WTC11 (cell line): ENCODE results near the gene TEX52. TPM values are rescaled to one million over a fixed set of nuclear protein-coding genes. Genes with fewer than 3 reads are reported as not detected.
A peak's percentile ranks its signal among the peaks of the same experiment; 100 is the strongest.

ENCODE experiments used
- CREM ChIP-seq: sonication (generic); formaldehyde crosslinking; IDR thresholded peaks from 2 replicates; pipeline ENCODE4 v1.8.1; 2022; ENCODE audit warnings: mild to moderate bottlenecking, missing genetic modification reagents, moderate library complexity
- HMGA2 ChIP-seq: fragments of 250-450 bp; sonication (Bioruptor Pico); IDR thresholded peaks from 2 replicates; pipeline ENCODE4 v1.4.0; 2021; ENCODE audit warnings: mild to moderate bottlenecking, moderate library complexity
- IRF2 ChIP-seq: sonication (generic); formaldehyde crosslinking; IDR thresholded peaks from 2 replicates; pipeline ENCODE4 v1.8.0; 2022; ENCODE audit warnings: low read depth, missing genetic modification reagents, borderline replicate concordance
- JAZF1 ChIP-seq: fragments of 250-450 bp; sonication (Bioruptor Pico); IDR thresholded peaks from 2 replicates; pipeline ENCODE4 v1.9.0; 2021; ENCODE audit warnings: moderate library complexity, mild to moderate bottlenecking, inconsistent platforms
- JUN ChIP-seq: sonication (generic); formaldehyde crosslinking; IDR thresholded peaks from 2 replicates; pipeline ENCODE4 v1.8.0; 2023; ENCODE audit warnings: mild to moderate bottlenecking, missing genetic modification reagents
- KAT7 ChIP-seq: sonication (generic); formaldehyde crosslinking; IDR thresholded peaks from 2 replicates; pipeline ENCODE4 v1.8.1; 2023; ENCODE audit warnings: missing genetic modification reagents, mild to moderate bottlenecking, borderline replicate concordance
- NFYB ChIP-seq: sonication (generic); formaldehyde crosslinking; conservative IDR thresholded peaks from 2 replicates; pipeline ENCODE4 v1.8.0; 2022; ENCODE audit warnings: low read depth, missing genetic modification reagents
- NR2C2 ChIP-seq: sonication (generic); formaldehyde crosslinking; IDR thresholded peaks from 2 replicates; pipeline ENCODE4 v1.8.0; 2022; ENCODE audit warnings: mild to moderate bottlenecking, missing genetic modification reagents
- OVOL2 ChIP-seq: fragments of 250-450 bp; sonication (Bioruptor Pico); IDR thresholded peaks from 2 replicates; pipeline ENCODE4 v1.9.0; 2021; ENCODE audit warnings: mild to moderate bottlenecking, borderline replicate concordance
- RELA ChIP-seq: sonication (generic); formaldehyde crosslinking; IDR thresholded peaks from 2 replicates; pipeline ENCODE4 v1.8.1; 2022; ENCODE audit warnings: missing genetic modification reagents, mild to moderate bottlenecking, borderline replicate concordance
- SOX15 ChIP-seq: fragments of 250-450 bp; sonication (Bioruptor Pico); IDR thresholded peaks from 2 replicates; pipeline ENCODE4 v1.9.0; 2021; ENCODE audit warnings: mild to moderate bottlenecking
- TP53 ChIP-seq: sonication (generic); formaldehyde crosslinking; IDR thresholded peaks from 2 replicates; pipeline ENCODE4 v1.8.1; 2023; ENCODE audit warnings: mild to moderate bottlenecking, missing genetic modification reagents
- ZBTB21 ChIP-seq: sonication (generic); formaldehyde crosslinking; IDR thresholded peaks from 2 replicates; pipeline ENCODE4 v1.8.1; 2023; ENCODE audit warnings: mild to moderate bottlenecking, missing genetic modification reagents, borderline replicate concordance
- ZNF121 ChIP-seq: sonication (generic); formaldehyde crosslinking; IDR thresholded peaks from 2 replicates; pipeline ENCODE4 v1.8.0; 2023; ENCODE audit warnings: missing genetic modification reagents
- ZNF263 ChIP-seq: sonication (generic); formaldehyde crosslinking; IDR thresholded peaks from 2 replicates; pipeline ENCODE4 v1.8.1; 2022; ENCODE audit warnings: low read depth, mild to moderate bottlenecking, moderate library complexity, missing genetic modification reagents
- ZNF416 ChIP-seq: fragments of 250-450 bp; sonication (Bioruptor Pico); IDR thresholded peaks from 2 replicates; pipeline ENCODE4 v1.9.0; 2021; ENCODE audit warnings: mild to moderate bottlenecking, inconsistent platforms
- total RNA-seq: library from RNA; stranded (reverse); gene quantifications from 3 replicates; pipeline ENCODE4 v1.2.3, GENCODE V29; 2021
- TF ChIP-seq, protein P1 (sequence below): fragments of 250-450 bp; sonication (Bioruptor Pico); conservative IDR thresholded peaks from 2 replicates; pipeline ENCODE4 v1.9.0; 2021; ENCODE audit warnings: mild to moderate bottlenecking
- TF ChIP-seq, protein P2 (sequence below): sonication (generic); formaldehyde crosslinking; IDR thresholded peaks from 2 replicates; pipeline ENCODE4 v1.8.1; 2022; ENCODE audit warnings: missing genetic modification reagents, borderline replicate concordance
- TF ChIP-seq, protein P3 (sequence below): fragments of 250-450 bp; sonication (Bioruptor Pico); IDR thresholded peaks from 2 replicates; pipeline ENCODE4 v1.9.0; 2021; ENCODE audit warnings: mild to moderate bottlenecking
- TF ChIP-seq, protein P4 (sequence below): sonication (generic); formaldehyde crosslinking; IDR thresholded peaks from 2 replicates; pipeline ENCODE4 v1.8.0; 2022; ENCODE audit warnings: mild to moderate bottlenecking, missing genetic modification reagents
- TF ChIP-seq, protein P5 (sequence below): sonication (generic); formaldehyde crosslinking; IDR thresholded peaks from 2 replicates; pipeline ENCODE4 v1.8.1; 2023; ENCODE audit warnings: mild to moderate bottlenecking, missing genetic modification reagents
- TF ChIP-seq, protein P6 (sequence below): sonication (generic); formaldehyde crosslinking; IDR thresholded peaks from 2 replicates; pipeline ENCODE4 v1.8.1; 2022; ENCODE audit warnings: low read depth, missing genetic modification reagents, borderline replicate concordance
- TF ChIP-seq, protein P7 (sequence below): sonication (generic); formaldehyde crosslinking; IDR thresholded peaks from 2 replicates; pipeline ENCODE4 v1.8.0; 2022; ENCODE audit warnings: mild to moderate bottlenecking, missing genetic modification reagents
- TF ChIP-seq, protein P8 (sequence below): sonication (generic); formaldehyde crosslinking; IDR thresholded peaks from 2 replicates; pipeline ENCODE4 v1.8.1; 2023; ENCODE audit warnings: mild to moderate bottlenecking, missing genetic modification reagents, borderline replicate concordance
- TF ChIP-seq, protein P9 (sequence below): sonication (generic); formaldehyde crosslinking; conservative IDR thresholded peaks from 2 replicates; pipeline ENCODE4 v1.8.1; 2022; ENCODE audit warnings: mild to moderate bottlenecking, missing genetic modification reagents

TEX52 gene
- total RNA-seq, 1 experiment from 2014 or later: not detected

DNA sequence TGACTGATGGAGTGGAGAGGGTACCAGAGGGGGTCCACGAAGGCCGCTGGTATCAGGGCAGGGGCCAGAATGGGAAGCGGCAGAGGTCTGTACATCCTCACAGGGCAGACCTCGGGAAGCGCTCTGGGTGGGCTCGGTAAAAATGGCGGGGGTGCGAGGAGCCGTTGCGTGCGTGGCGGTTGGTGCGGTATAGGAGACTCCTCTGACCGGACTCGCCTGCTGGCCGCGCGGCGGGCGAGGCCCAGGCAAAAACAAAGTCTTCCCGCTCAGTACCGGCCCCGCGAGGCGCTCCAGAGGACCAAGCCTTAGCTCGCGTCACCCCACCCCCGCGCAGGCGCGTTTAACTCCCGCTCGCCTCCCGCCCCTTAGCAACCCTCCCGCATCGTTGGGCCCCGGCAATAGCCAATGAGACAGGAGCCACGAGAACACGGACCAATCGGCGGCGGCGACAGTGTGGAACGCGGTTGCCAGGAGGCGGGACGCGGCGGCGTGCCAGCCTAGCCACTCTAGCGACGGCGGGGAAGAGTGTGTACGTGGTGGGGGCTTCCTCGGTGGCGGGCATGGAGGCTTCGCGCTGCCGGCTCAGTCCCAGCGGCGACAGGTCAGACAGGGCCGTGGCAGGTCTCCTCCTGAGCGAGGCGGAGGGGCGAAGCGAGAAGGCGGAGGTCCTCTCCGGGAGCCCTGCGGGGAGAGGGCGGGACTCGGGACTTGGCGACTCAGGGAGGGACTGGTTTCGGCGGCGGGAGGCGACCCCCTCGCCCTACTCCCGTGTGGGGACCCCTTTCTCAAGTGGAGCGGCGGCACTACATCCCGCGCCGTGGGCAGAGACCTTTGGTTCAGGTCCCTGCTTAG is 33.8 kb upstream of the TEX52 start, which contains the start of gene TULP3 (continued):
- TF ChIP-seq ZBTB21 (CRISPR knock-in tag): peak; percentile 79; the same call in 1 of the 2 replicates
- TF ChIP-seq, protein P1, sequence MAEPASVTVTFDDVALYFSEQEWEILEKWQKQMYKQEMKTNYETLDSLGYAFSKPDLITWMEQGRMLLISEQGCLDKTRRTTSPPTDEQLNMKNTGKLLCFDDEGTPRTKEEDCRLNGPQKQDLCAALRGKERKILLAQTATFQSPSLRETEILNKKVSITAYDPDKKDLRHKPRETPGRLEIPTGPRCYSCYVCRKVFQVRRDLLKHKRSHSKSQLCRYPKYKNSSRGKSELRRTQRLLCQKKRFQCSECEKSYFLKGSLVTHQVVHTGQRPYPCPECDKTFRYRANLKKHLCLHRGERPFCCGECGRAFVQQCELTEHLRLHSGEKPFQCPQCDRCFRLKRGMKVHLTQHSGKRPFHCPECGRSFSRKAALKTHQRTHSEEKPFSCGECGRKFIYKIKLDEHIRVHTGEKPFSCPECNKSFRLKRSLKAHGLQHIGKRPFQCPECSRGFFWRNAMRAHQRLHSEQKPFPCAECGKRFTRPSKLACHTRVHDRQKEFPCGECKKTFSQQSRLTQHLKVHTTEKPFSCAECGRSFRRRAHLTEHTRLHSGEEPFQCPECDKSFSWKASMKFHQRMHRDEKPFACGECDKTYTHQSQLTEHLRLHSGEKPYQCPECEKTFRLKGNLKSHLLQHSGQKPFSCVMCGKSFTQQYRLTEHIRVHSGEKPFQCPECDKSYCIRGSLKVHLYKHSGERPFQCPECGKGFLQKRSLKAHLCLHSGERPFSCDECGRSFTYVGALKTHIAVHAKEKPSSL (CRISPR knock-in tag): 0 out of 2 replicates have a peak, but pooled peaks have one; percentile 64
- TF ChIP-seq SOX15 (CRISPR knock-in tag): no peak
- TF ChIP-seq, protein P2, sequence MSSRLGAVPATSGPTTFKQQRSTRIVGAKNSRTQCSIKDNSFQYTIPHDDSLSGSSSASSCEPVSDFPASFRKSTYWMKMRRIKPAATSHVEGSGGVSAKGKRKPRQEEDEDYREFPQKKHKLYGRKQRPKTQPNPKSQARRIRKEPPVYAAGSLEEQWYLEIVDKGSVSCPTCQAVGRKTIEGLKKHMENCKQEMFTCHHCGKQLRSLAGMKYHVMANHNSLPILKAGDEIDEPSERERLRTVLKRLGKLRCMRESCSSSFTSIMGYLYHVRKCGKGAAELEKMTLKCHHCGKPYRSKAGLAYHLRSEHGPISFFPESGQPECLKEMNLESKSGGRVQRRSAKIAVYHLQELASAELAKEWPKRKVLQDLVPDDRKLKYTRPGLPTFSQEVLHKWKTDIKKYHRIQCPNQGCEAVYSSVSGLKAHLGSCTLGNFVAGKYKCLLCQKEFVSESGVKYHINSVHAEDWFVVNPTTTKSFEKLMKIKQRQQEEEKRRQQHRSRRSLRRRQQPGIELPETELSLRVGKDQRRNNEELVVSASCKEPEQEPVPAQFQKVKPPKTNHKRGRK (CRISPR knock-in tag): no peak
- TF ChIP-seq, protein P3, sequence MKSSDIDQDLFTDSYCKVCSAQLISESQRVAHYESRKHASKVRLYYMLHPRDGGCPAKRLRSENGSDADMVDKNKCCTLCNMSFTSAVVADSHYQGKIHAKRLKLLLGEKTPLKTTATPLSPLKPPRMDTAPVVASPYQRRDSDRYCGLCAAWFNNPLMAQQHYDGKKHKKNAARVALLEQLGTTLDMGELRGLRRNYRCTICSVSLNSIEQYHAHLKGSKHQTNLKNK (CRISPR knock-in tag): 0 out of 2 replicates have a peak, but pooled peaks have one; percentile 41
- TF ChIP-seq, protein P4, sequence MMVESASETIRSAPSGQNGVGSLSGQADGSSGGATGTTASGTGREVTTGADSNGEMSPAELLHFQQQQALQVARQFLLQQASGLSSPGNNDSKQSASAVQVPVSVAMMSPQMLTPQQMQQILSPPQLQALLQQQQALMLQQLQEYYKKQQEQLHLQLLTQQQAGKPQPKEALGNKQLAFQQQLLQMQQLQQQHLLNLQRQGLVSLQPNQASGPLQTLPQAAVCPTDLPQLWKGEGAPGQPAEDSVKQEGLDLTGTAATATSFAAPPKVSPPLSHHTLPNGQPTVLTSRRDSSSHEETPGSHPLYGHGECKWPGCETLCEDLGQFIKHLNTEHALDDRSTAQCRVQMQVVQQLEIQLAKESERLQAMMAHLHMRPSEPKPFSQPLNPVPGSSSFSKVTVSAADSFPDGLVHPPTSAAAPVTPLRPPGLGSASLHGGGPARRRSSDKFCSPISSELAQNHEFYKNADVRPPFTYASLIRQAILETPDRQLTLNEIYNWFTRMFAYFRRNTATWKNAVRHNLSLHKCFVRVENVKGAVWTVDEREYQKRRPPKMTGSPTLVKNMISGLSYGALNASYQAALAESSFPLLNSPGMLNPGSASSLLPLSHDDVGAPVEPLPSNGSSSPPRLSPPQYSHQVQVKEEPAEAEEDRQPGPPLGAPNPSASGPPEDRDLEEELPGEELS (CRISPR knock-in tag): peak; percentile 78; the same call in 1 of the 2 replicates
- no peak for TF ChIP-seq IRF2 (CRISPR knock-in tag)
- TF ChIP-seq, protein P5, sequence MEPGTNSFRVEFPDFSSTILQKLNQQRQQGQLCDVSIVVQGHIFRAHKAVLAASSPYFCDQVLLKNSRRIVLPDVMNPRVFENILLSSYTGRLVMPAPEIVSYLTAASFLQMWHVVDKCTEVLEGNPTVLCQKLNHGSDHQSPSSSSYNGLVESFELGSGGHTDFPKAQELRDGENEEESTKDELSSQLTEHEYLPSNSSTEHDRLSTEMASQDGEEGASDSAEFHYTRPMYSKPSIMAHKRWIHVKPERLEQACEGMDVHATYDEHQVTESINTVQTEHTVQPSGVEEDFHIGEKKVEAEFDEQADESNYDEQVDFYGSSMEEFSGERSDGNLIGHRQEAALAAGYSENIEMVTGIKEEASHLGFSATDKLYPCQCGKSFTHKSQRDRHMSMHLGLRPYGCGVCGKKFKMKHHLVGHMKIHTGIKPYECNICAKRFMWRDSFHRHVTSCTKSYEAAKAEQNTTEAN (CRISPR knock-in tag): no peak; the same call in 1 of the 2 replicates
- peak; percentile 85 for TF ChIP-seq TP53 (CRISPR knock-in tag)
- no peak for TF ChIP-seq ZNF263 (CRISPR knock-in tag)
- TF ChIP-seq HMGA2 (CRISPR knock-in tag): no peak
- TF ChIP-seq OVOL2 (CRISPR knock-in tag): no peak
- TF ChIP-seq, protein P6, sequence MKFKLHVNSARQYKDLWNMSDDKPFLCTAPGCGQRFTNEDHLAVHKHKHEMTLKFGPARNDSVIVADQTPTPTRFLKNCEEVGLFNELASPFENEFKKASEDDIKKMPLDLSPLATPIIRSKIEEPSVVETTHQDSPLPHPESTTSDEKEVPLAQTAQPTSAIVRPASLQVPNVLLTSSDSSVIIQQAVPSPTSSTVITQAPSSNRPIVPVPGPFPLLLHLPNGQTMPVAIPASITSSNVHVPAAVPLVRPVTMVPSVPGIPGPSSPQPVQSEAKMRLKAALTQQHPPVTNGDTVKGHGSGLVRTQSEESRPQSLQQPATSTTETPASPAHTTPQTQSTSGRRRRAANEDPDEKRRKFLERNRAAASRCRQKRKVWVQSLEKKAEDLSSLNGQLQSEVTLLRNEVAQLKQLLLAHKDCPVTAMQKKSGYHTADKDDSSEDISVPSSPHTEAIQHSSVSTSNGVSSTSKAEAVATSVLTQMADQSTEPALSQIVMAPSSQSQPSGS (CRISPR knock-in tag): no peak
- TF ChIP-seq, protein P7, sequence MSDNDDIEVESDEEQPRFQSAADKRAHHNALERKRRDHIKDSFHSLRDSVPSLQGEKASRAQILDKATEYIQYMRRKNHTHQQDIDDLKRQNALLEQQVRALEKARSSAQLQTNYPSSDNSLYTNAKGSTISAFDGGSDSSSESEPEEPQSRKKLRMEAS (CRISPR knock-in tag): peak; percentile 96
- TF ChIP-seq JAZF1 (CRISPR knock-in tag): no peak
- TF ChIP-seq RELA (CRISPR knock-in tag): no peak
- TF ChIP-seq, protein P8, sequence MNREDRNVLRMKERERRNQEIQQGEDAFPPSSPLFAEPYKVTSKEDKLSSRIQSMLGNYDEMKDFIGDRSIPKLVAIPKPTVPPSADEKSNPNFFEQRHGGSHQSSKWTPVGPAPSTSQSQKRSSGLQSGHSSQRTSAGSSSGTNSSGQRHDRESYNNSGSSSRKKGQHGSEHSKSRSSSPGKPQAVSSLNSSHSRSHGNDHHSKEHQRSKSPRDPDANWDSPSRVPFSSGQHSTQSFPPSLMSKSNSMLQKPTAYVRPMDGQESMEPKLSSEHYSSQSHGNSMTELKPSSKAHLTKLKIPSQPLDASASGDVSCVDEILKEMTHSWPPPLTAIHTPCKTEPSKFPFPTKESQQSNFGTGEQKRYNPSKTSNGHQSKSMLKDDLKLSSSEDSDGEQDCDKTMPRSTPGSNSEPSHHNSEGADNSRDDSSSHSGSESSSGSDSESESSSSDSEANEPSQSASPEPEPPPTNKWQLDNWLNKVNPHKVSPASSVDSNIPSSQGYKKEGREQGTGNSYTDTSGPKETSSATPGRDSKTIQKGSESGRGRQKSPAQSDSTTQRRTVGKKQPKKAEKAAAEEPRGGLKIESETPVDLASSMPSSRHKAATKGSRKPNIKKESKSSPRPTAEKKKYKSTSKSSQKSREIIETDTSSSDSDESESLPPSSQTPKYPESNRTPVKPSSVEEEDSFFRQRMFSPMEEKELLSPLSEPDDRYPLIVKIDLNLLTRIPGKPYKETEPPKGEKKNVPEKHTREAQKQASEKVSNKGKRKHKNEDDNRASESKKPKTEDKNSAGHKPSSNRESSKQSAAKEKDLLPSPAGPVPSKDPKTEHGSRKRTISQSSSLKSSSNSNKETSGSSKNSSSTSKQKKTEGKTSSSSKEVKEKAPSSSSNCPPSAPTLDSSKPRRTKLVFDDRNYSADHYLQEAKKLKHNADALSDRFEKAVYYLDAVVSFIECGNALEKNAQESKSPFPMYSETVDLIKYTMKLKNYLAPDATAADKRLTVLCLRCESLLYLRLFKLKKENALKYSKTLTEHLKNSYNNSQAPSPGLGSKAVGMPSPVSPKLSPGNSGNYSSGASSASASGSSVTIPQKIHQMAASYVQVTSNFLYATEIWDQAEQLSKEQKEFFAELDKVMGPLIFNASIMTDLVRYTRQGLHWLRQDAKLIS: no peak
- no peak for TF ChIP-seq ZNF121 (CRISPR knock-in tag)
- TF ChIP-seq JUN (CRISPR knock-in tag): no peak
- TF ChIP-seq, protein P9, sequence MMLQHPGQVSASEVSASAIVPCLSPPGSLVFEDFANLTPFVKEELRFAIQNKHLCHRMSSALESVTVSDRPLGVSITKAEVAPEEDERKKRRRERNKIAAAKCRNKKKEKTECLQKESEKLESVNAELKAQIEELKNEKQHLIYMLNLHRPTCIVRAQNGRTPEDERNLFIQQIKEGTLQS (CRISPR knock-in tag): no peak
- TF ChIP-seq CREM: peak; percentile 35; the same call in 1 of the 2 replicates
- TF ChIP-seq KAT7 (CRISPR knock-in tag): no peak
- TF ChIP-seq ZNF416 (CRISPR knock-in tag): peak; percentile 77; the same call in 1 of the 2 replicates
- no peak for TF ChIP-seq NR2C2
- TF ChIP-seq NFYB (CRISPR knock-in tag): peak; percentile 94
